HCT116 (cell line): ENCODE data around the gene IRF4.

ENCODE experiments used
- ATF3 ChIP-seq: IDR thresholded peaks from 2 replicates; pipeline ENCODE4 v1.6.1; 2012
- CTCF ChIP-seq, 3 experiments: fragments of 200-600 bp in 1 of 3; sonication (generic) in 1 of 3; IDR thresholded peaks in 2 of 3; conservative IDR thresholded peaks in 1 of 3; 2 replicates each; pipeline ENCODE4 v1.5.1; 2012 to 2017; ENCODE audit warnings: low read depth in 2 of 3, low read length in 2 of 3, antibody characterized with exemption in 1 of 3, borderline replicate concordance in 1 of 3, control low read depth in 1 of 3, mild to moderate bottlenecking in 1 of 3, mixed read lengths in 1 of 3, mixed run types in 1 of 3, moderate library complexity in 1 of 3; ENCODE audit not compliant: insufficient read depth in 1 of 3
- POLR2A ChIP-seq: IDR thresholded peaks from 2 replicates; pipeline ENCODE4 v1.7.0; 2011; ENCODE audit warnings: borderline replicate concordance; ENCODE audit not compliant: insufficient read depth, insufficient read length; ENCODE audit errors: extremely low read depth
- POLR2AphosphoS5 ChIP-seq: IDR thresholded peaks from 2 replicates; pipeline ENCODE4 v1.6.1; 2011; ENCODE audit warnings: mild to moderate bottlenecking, low read depth, low read length, moderate library complexity
- SP1 ChIP-seq: IDR thresholded peaks from 2 replicates; pipeline ENCODE4 v1.6.1; 2012; ENCODE audit warnings: low read depth
- SRF ChIP-seq: IDR thresholded peaks from 2 replicates; pipeline ENCODE4 v1.6.1; 2012; ENCODE audit warnings: low read depth
- YY1 ChIP-seq: IDR thresholded peaks from 2 replicates; pipeline ENCODE4 v1.6.1; 2011; ENCODE audit warnings: low read length, low read depth, moderate library complexity, mild to moderate bottlenecking; ENCODE audit not compliant: insufficient replicate concordance; ENCODE audit errors: extremely low read depth

GRCh38 chr6:415087-415486, 23.5 kb downstream of the IRF4 start:
- TF ChIP-seq POLR2A (no peak), POLR2AphosphoS5 (no peak), CTCF (IDR thresholded peaks at IDR 0.05 in 2 of 3, conservative IDR thresholded peaks at IDR 0.05 in 1 of 3; ENCODE audit: borderline replicate concordance in 1 of 3, insufficient read depth in 1 of 3, low read depth in 2 of 3, low read length in 2 of 3) (no peak), ATF3 (no peak), SRF (no peak), SP1 (no peak), YY1 (no peak)
